Activated CD4-positive, CD25-positive, alpha-beta regulatory T cell treated with anti-CD3 and anti-CD28 coated beads, Interleukin-2, amount 50 U/mL, for 16 hours (primary cell): ENCODE data around the gene LPAR6.

ENCODE experiments used
- DNase-seq: peaks from one replicate; pipeline ENCODE4 v3.0.0-alpha.2; 2020; ENCODE audit warnings: low read depth, low spot score

Gene LPAR6

DNA sequence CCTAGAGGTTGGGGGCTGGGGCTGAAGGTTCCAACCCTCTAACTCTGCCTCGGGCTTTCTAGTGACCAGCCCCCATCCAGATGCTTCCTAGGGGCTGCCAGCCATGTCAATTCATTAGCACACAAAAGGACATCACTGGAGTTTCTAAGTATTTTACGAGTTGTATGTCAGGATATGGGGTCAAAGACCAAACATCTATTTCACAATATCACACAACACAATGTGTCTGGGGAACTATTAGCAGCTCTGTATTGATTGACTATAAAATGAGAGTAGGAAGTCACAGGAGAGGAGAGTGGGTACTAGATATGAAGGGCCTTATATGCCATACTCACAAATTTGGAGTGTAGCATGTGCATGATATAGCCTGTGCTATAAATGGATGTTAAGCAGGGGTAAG is 42.1 kb downstream of the LPAR6 start:
- no peak for DNase-seq

DNA sequence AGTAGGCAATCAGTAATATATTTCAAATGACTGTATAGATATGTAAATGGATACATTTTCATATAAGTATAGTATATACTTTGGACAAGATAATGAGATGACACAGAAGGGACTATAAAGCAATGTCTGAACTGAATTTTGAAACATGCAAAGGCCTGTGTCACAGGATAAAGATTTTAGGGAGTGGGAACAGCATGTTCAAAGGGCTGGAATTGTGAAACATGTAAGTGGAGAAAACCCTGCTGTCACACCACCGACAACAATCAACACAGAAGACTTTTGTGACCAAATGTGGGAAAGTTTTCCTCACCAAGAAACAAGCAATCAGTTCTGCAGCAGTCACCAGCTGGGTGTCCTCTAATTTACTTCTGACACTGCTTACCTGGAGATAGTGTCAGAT is 42.9 kb downstream of the LPAR6 start:
- DNase-seq = no peak
